HG02885 (cell line): Measurements from ENCODE around the gene DOP1B.
"Not testable (repeated sequence)": the region's sequence is repeated elsewhere in the genome, so short reads cannot be mapped to it uniquely, and the experiment has no call there.

ENCODE experiments used
- ATAC-seq: cut with Tn5 transposase; IDR thresholded peaks from one replicate; pipeline ENCODE4 v1.9.1; 2021; ENCODE audit warnings: mild to moderate bottlenecking; ENCODE audit not compliant: unreplicated experiment, poor library complexity

DOP1B gene

GRCh38 chr21:36171336-36171735, 14.7 kb downstream of the DOP1B start:
- no peak for ATAC-seq

GRCh38 chr21:36171741-36172331, 15.2 kb downstream of the DOP1B start:
- ATAC-seq = no peak

GRCh38 chr21:36174780-36175179, 18.2 kb downstream of the DOP1B start:
- ATAC-seq = no peak

GRCh38 chr21:36175771-36176565, 19.3 kb downstream of the DOP1B start:
- ATAC-seq = no peak

GRCh38 chr21:36178349-36178748, 21.7 kb downstream of the DOP1B start:
- ATAC-seq = no peak

- no peak for ATAC-seq
Observed at GRCh38 chr21:36179145-36179544, 22.5 kb downstream of the DOP1B start.

- ATAC-seq = no peak
Observed at GRCh38 chr21:36180963-36181362, 24.3 kb downstream of the DOP1B start.

- ATAC-seq = no peak
Observed at GRCh38 chr21:36183144-36183795, 26.6 kb downstream of the DOP1B start.

GRCh38 chr21:36184545-36184944, 27.9 kb downstream of the DOP1B start:
- no peak for ATAC-seq

- ATAC-seq = no peak
Observed at GRCh38 chr21:36185523-36185922, 28.9 kb downstream of the DOP1B start.

- ATAC-seq = no peak
Observed at GRCh38 chr21:36186081-36186480, 29.5 kb downstream of the DOP1B start.

- ATAC-seq = no peak
Observed at GRCh38 chr21:36186506-36187399, 30.1 kb downstream of the DOP1B start.

- no peak for ATAC-seq
Observed at GRCh38 chr21:36188081-36188681, 31.6 kb downstream of the DOP1B start.

- no peak for ATAC-seq
Observed at GRCh38 chr21:36188937-36189336, 32.3 kb downstream of the DOP1B start.

- no peak for ATAC-seq
Observed at GRCh38 chr21:36190736-36191135, 34.1 kb downstream of the DOP1B start.

GRCh38 chr21:36193200-36193599, 36.6 kb downstream of the DOP1B start:
- ATAC-seq = no peak

GRCh38 chr21:36194024-36194423, 37.4 kb downstream of the DOP1B start:
- ATAC-seq = no peak

- ATAC-seq = no peak
Observed at GRCh38 chr21:36195613-36196012, 39.0 kb downstream of the DOP1B start.

- no peak for ATAC-seq
Observed at GRCh38 chr21:36199021-36199420, 42.4 kb downstream of the DOP1B start.

- ATAC-seq = not testable (repeated sequence)
Observed at GRCh38 chr21:36199575-36199974, 43.0 kb downstream of the DOP1B start.
